Trophoblast cell (in vitro differentiated cells and primary cell): Measurements from ENCODE around the gene DUSP1.
"Not testable (repeated sequence)": the region's sequence is repeated elsewhere in the genome, so short reads cannot be mapped to it uniquely, and the experiment has no call there.

ENCODE experiments used
- DNase-seq, 2 donors: peaks; one replicate each; pipeline ENCODE4 v3.0.0-alpha.2; 2016
- H2AFZ ChIP-seq: 2 replicates; pipeline ENCODE4 v1.6.1; 2013; ENCODE audit warnings: low read length, moderate library complexity, mild to moderate bottlenecking; ENCODE audit not compliant: insufficient read depth, poor library complexity
- H2AK5ac ChIP-seq: 2 replicates; pipeline ENCODE4 v1.6.1; 2013; ENCODE audit warnings: mild to moderate bottlenecking, low read length
- H2BK120ac ChIP-seq: 2 replicates; pipeline ENCODE4 v1.6.1; 2013; ENCODE audit warnings: low read length, mild to moderate bottlenecking, moderate library complexity; ENCODE audit not compliant: insufficient read depth, poor library complexity
- H2BK12ac ChIP-seq: 2 replicates; pipeline ENCODE4 v1.6.1; 2013; ENCODE audit warnings: mild to moderate bottlenecking, low read length, moderate library complexity
- H2BK5ac ChIP-seq: 2 replicates; pipeline ENCODE4 v1.6.1; 2013; ENCODE audit warnings: low read length, low read depth, moderate library complexity, mild to moderate bottlenecking; ENCODE audit not compliant: poor library complexity
- H3K14ac ChIP-seq: 2 replicates; pipeline ENCODE4 v1.6.1; 2013; ENCODE audit warnings: mild to moderate bottlenecking, low read length
- H3K18ac ChIP-seq: 2 replicates; pipeline ENCODE4 v1.6.1; 2013; ENCODE audit warnings: mild to moderate bottlenecking, low read length
- H3K23ac ChIP-seq: 2 replicates; pipeline ENCODE4 v1.6.1; 2013; ENCODE audit warnings: low read length
- H3K27ac ChIP-seq: 2 replicates; pipeline ENCODE4 v1.5.1; 2013; ENCODE audit warnings: low read depth, mild to moderate bottlenecking, inconsistent platforms, low read length, moderate library complexity
- H3K27me3 ChIP-seq: 2 replicates; pipeline ENCODE4 v1.6.1; 2013; ENCODE audit warnings: inconsistent platforms, mild to moderate bottlenecking, low read length, moderate library complexity; ENCODE audit not compliant: insufficient read depth
- H3K36me3 ChIP-seq, 2 experiments: 1 replicate in 1 of 2; 2 replicates in 1 of 2; pipeline ENCODE4 v1.6.1; 2013; ENCODE audit warnings: low read length in 2 of 2, mild to moderate bottlenecking in 2 of 2, moderate library complexity in 1 of 2; ENCODE audit not compliant: insufficient read depth in 2 of 2, control insufficient read depth in 1 of 2
- H3K4ac ChIP-seq: 2 replicates; pipeline ENCODE4 v1.6.1; 2013; ENCODE audit warnings: low read depth, mild to moderate bottlenecking, low read length, moderate library complexity
- H3K4me1 ChIP-seq, 2 experiments: 1 replicate in 1 of 2; 2 replicates in 1 of 2; pipeline ENCODE4 v1.6.1; 2013; ENCODE audit warnings: low read length in 2 of 2, mild to moderate bottlenecking in 2 of 2, moderate library complexity in 1 of 2; ENCODE audit not compliant: insufficient read depth in 2 of 2, control insufficient read depth in 1 of 2
- H3K4me2 ChIP-seq: 2 replicates; pipeline ENCODE4 v1.6.1; 2013; ENCODE audit warnings: inconsistent platforms, mild to moderate bottlenecking, low read length, moderate library complexity
- H3K4me3 ChIP-seq: 2 replicates; pipeline ENCODE4 v1.5.1; 2013; ENCODE audit warnings: mild to moderate bottlenecking, low read depth, low read length, inconsistent platforms
- H3K79me1 ChIP-seq: one replicate; pipeline ENCODE4 v1.6.1; 2013; ENCODE audit warnings: low read length
- H3K79me2 ChIP-seq: 2 replicates; pipeline ENCODE4 v1.6.1; 2013; ENCODE audit warnings: low read length, mild to moderate bottlenecking; ENCODE audit not compliant: control insufficient read depth, insufficient read depth, poor library complexity
- H3K9ac ChIP-seq: 2 replicates; pipeline ENCODE4 v1.6.1; 2013; ENCODE audit warnings: mild to moderate bottlenecking, low read length
- H3K9me3 ChIP-seq: 2 replicates; pipeline ENCODE4 v1.6.1; 2013; ENCODE audit warnings: low read depth, mild to moderate bottlenecking, control low read depth, inconsistent platforms, low read length; ENCODE audit not compliant: insufficient read depth
- H4K12ac ChIP-seq: 2 replicates; pipeline ENCODE4 v1.6.1; 2013; ENCODE audit warnings: low read depth, mild to moderate bottlenecking, low read length, moderate library complexity
- H4K8ac ChIP-seq: 2 replicates; pipeline ENCODE4 v1.6.1; 2013; ENCODE audit warnings: low read depth, mild to moderate bottlenecking, low read length, moderate library complexity
- H4K91ac ChIP-seq: one replicate; pipeline ENCODE4 v1.6.1; 2013; ENCODE audit warnings: low read depth, mild to moderate bottlenecking, low read length, moderate library complexity
- WGBS: extraction: QIAGEN DNeasy Blood & Tissue Kit; methylation state at CpG from one replicate; pipeline ENCODE4 v1.1.7; 2013; ENCODE audit warnings: missing lambda C conversion rate; ENCODE audit not compliant: insufficient read length, insufficient coverage; ENCODE audit errors: extremely low coverage; 5-methylcytosine and 5-hydroxymethylcytosine counted together

DUSP1 gene

GRCh38 chr5:172817664-172818063 lies 46.7 kb upstream of the DUSP1 start:
- H3K27me3 ChIP-seq: no peaks in the 10 kb centered on the region
- H4K8ac ChIP-seq: no peak overlapping the region
- no peaks in the 10 kb centered on the region for H3K4me1 ChIP-seq
- H3K36me3 ChIP-seq: no peaks in the 10 kb centered on the region
- no peak overlapping the region for H2AK5ac ChIP-seq
- no peak overlapping the region for H3K4ac ChIP-seq
- no peak overlapping the region for H2AFZ ChIP-seq
- H3K79me1 ChIP-seq: no peaks in the 10 kb centered on the region
- H4K12ac ChIP-seq: no peak overlapping the region
- no peak overlapping the region for H3K23ac ChIP-seq
- no peak overlapping the region for H3K4me3 ChIP-seq
- no peak overlapping the region for H3K9ac ChIP-seq
- no peak overlapping the region for H2BK120ac ChIP-seq
- no peak overlapping the region for H3K4me2 ChIP-seq
- no peak overlapping the region for H3K18ac ChIP-seq
- H3K79me2 ChIP-seq: no peaks in the 10 kb centered on the region
- DNase-seq: peak in 1 of 2 donors; percentile 33
- WGBS: no CpG with 5 or more reads among the region's 7 CpGs
- no peak overlapping the region for H2BK12ac ChIP-seq
- H3K27ac ChIP-seq: no peak overlapping the region
- no peak overlapping the region for H4K91ac ChIP-seq
- no peaks in the 10 kb centered on the region for H3K9me3 ChIP-seq
- H3K14ac ChIP-seq: no peak overlapping the region
- no peak overlapping the region for H2BK5ac ChIP-seq

- Histone ChIP-seq H3K79me2 (no peaks in the 10 kb centered on the region), H2AFZ (no peak overlapping the region), H2AK5ac (no peak overlapping the region), H2BK12ac (no peak overlapping the region), H2BK120ac (no peak overlapping the region), H2BK5ac (no peak overlapping the region), H3K23ac (no peak overlapping the region), H3K79me1 (no peaks in the 10 kb centered on the region), H3K27ac (no peak overlapping the region), H3K14ac (no peak overlapping the region), H3K18ac (no peak overlapping the region), H3K9ac (no peak overlapping the region), H3K4me2 (no peak overlapping the region), H3K36me3 (no peaks in the 10 kb centered on the region), H3K27me3 (no peaks in the 10 kb centered on the region), H3K9me3 (no peaks in the 10 kb centered on the region), H3K4ac (no peak overlapping the region), H3K4me1 (no peaks in the 10 kb centered on the region), H4K8ac (no peak overlapping the region), H3K4me3 (no peak overlapping the region), H4K12ac (no peak overlapping the region), H4K91ac (no peak overlapping the region)
- DNase-seq: peak in 1 of 2 donors; percentile 45
- WGBS: no CpG with 5 or more reads among the region's 5 CpGs
Measured at GRCh38 chr5:172816925-172817562, 46.0 kb upstream of the DUSP1 start.

- Histone ChIP-seq H3K23ac (no peak overlapping the region), H3K9me3 (no peaks in the 10 kb centered on the region), H2BK12ac (no peak overlapping the region), H2AFZ (no peak overlapping the region), H3K79me2 (no peaks in the 10 kb centered on the region), H3K4me2 (no peak overlapping the region), H3K27ac (no peak overlapping the region), H3K27me3 (no peaks in the 10 kb centered on the region), H3K4ac (no peak overlapping the region), H2BK120ac (no peak overlapping the region), H4K91ac (no peak overlapping the region), H3K14ac (no peak overlapping the region), H3K4me3 (no peak overlapping the region), H3K36me3 (no peaks in the 10 kb centered on the region), H4K12ac (no peak overlapping the region), H3K79me1 (no peaks in the 10 kb centered on the region), H3K18ac (no peak overlapping the region), H2BK5ac (no peak overlapping the region), H3K4me1 (no peaks in the 10 kb centered on the region), H2AK5ac (no peak overlapping the region), H3K9ac (no peak overlapping the region), H4K8ac (no peak overlapping the region)
- DNase-seq: no peak
- WGBS: no CpG with 5 or more reads among the region's 7 CpGs
Measured at GRCh38 chr5:172815631-172816030, 44.6 kb upstream of the DUSP1 start.

GRCh38 chr5:172810996-172811395 lies 40.0 kb upstream of the DUSP1 start:
- not testable (repeated sequence) for H2BK12ac ChIP-seq, H3K4me1 ChIP-seq, H2AFZ ChIP-seq, H4K12ac ChIP-seq, H4K91ac ChIP-seq, H3K9ac ChIP-seq, H4K8ac ChIP-seq, H2AK5ac ChIP-seq, H3K36me3 ChIP-seq, H3K18ac ChIP-seq, H3K4me3 ChIP-seq, H3K79me2 ChIP-seq, H3K23ac ChIP-seq, H3K9me3 ChIP-seq, H3K4ac ChIP-seq, H2BK120ac ChIP-seq, H3K27ac ChIP-seq, H3K79me1 ChIP-seq, H3K4me2 ChIP-seq, H3K14ac ChIP-seq, H3K27me3 ChIP-seq, H2BK5ac ChIP-seq
- DNase-seq: peak; percentile 66 to 75
- no CpG with 5 or more reads among the region's 4 CpGs for WGBS
